Ishikawa (cell line): ENCODE measurements around the gene RNU6-9.

Experiments used
- CEBPB ChIP-seq: IDR thresholded peaks from 2 replicates; pipeline ENCODE4 v1.6.1; 2012
- CREB1 ChIP-seq: IDR thresholded peaks from 2 replicates; pipeline ENCODE4 v1.6.1; 2012; ENCODE audit warnings: low read depth
- EGR1 ChIP-seq: IDR thresholded peaks from 2 replicates; pipeline ENCODE4 v1.6.1; 2012
- EP300 ChIP-seq: IDR thresholded peaks from 2 replicates; pipeline ENCODE4 v1.6.1; 2012; ENCODE audit warnings: borderline replicate concordance
- FOXM1 ChIP-seq: IDR thresholded peaks from 2 replicates; pipeline ENCODE4 v1.6.1; 2012; ENCODE audit warnings: low read depth, borderline replicate concordance
- NFIC ChIP-seq: IDR thresholded peaks from 2 replicates; pipeline ENCODE4 v1.6.1; 2012
- RAD21 ChIP-seq: IDR thresholded peaks from 2 replicates; pipeline ENCODE4 v1.6.1; 2012; ENCODE audit warnings: low read depth
- TAF1 ChIP-seq: IDR thresholded peaks from 2 replicates; pipeline ENCODE4 v1.6.1; 2012; ENCODE audit warnings: low read depth, mild to moderate bottlenecking
- TCF12 ChIP-seq: IDR thresholded peaks from 2 replicates; pipeline ENCODE4 v1.6.1; 2012; ENCODE audit warnings: low read depth
- TEAD4 ChIP-seq: IDR thresholded peaks from 2 replicates; pipeline ENCODE4 v1.6.1; 2012
- YY1 ChIP-seq: IDR thresholded peaks from 2 replicates; pipeline ENCODE4 v1.6.1; 2012; ENCODE audit warnings: low read depth
- ZBTB7A ChIP-seq: IDR thresholded peaks from 2 replicates; pipeline ENCODE4 v1.6.1; 2012; ENCODE audit warnings: low read depth
- TF ChIP-seq, protein P1 (sequence below): IDR thresholded peaks from 2 replicates; pipeline ENCODE4 v1.6.1; 2012
- TF ChIP-seq, protein P2 (sequence below): IDR thresholded peaks from 2 replicates; pipeline ENCODE4 v1.6.1; 2012; ENCODE audit warnings: low read depth, mild to moderate bottlenecking
- TF ChIP-seq, protein P3 (sequence below): IDR thresholded peaks from 2 replicates; pipeline ENCODE4 v1.6.1; 2012

RNU6-9 gene

DNA sequence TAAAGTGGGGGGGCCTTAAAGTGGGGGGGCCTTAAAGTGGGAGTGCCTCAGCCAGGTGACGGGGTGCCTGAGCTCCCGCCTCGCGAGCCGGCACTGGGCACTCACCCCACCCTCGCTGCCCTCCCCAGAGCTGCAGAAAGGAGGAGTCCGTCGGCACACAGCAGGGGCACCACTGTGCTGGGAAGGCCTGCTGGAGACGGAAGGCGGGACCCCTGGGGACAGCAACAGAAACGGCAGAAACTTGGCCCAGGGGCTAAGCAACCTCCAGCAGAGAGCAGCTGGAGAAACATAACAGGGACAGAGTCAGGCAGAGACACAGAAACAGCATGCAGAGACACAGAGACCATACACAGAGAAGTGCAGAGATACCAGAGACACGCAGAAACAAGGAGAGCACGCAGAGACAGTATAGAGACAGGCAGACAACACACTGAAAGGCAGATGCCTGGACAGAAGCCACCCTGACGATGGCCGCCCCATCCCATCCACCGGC is 25.9 kb upstream of the RNU6-9 start:
- TF ChIP-seq CEBPB, result no peak
- TF ChIP-seq TAF1, result no peak
- TF ChIP-seq, protein P1, sequence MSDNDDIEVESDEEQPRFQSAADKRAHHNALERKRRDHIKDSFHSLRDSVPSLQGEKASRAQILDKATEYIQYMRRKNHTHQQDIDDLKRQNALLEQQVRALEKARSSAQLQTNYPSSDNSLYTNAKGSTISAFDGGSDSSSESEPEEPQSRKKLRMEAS, result peak; percentile 32; the same call in 1 of the 2 replicates
- peak; percentile 23; the same call in 1 of the 2 replicates for TF ChIP-seq NFIC
- TF ChIP-seq TEAD4, result peak; percentile 42; the same call in 1 of the 2 replicates
- TF ChIP-seq, protein P2, sequence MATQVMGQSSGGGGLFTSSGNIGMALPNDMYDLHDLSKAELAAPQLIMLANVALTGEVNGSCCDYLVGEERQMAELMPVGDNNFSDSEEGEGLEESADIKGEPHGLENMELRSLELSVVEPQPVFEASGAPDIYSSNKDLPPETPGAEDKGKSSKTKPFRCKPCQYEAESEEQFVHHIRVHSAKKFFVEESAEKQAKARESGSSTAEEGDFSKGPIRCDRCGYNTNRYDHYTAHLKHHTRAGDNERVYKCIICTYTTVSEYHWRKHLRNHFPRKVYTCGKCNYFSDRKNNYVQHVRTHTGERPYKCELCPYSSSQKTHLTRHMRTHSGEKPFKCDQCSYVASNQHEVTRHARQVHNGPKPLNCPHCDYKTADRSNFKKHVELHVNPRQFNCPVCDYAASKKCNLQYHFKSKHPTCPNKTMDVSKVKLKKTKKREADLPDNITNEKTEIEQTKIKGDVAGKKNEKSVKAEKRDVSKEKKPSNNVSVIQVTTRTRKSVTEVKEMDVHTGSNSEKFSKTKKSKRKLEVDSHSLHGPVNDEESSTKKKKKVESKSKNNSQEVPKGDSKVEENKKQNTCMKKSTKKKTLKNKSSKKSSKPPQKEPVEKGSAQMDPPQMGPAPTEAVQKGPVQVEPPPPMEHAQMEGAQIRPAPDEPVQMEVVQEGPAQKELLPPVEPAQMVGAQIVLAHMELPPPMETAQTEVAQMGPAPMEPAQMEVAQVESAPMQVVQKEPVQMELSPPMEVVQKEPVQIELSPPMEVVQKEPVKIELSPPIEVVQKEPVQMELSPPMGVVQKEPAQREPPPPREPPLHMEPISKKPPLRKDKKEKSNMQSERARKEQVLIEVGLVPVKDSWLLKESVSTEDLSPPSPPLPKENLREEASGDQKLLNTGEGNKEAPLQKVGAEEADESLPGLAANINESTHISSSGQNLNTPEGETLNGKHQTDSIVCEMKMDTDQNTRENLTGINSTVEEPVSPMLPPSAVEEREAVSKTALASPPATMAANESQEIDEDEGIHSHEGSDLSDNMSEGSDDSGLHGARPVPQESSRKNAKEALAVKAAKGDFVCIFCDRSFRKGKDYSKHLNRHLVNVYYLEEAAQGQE, result no peak
- TF ChIP-seq ZBTB7A, result no peak
- 0 out of 2 replicates have a peak, but pooled peaks have one; percentile 22 for TF ChIP-seq TCF12
- no peak for TF ChIP-seq EGR1
- peak; percentile 32; the same call in 1 of the 2 replicates for TF ChIP-seq EP300
- TF ChIP-seq, protein P3, sequence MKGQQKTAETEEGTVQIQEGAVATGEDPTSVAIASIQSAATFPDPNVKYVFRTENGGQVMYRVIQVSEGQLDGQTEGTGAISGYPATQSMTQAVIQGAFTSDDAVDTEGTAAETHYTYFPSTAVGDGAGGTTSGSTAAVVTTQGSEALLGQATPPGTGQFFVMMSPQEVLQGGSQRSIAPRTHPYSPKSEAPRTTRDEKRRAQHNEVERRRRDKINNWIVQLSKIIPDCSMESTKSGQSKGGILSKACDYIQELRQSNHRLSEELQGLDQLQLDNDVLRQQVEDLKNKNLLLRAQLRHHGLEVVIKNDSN, result no peak
- TF ChIP-seq FOXM1, result no peak
- TF ChIP-seq RAD21, result 0 out of 2 replicates have a peak, but pooled peaks have one; percentile 2

DNA sequence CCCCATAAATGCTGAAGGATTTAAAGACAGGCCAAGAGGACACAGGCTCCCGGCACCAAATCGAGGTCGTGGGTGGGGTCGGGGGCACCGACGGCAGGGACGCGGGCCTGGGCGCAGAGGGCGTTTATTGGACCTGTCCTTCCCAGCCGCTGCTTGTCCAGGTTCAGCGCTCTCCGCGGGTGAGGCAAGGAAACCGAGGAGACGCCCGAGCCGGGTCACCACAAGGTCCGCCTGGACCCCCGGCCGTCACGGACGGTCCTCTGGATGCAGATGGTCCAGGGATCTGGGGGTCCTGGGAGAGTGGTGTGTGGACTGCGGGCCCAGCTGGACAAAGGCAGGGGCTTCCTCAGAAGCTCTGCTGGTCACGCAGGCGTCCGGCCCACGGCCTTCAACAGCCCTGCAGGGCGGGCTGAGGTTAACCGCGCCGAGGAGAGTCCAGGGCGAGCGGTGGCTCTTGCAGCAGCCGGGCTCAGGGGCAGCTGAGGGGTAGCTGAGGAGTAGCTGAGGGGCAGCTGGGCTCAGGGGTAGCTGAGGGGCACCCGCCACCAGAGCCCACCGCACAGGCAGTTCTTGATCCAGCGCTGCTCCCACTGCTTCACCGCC is 25.3 kb upstream of the RNU6-9 start:
- TF ChIP-seq, protein P1, result no peak

DNA sequence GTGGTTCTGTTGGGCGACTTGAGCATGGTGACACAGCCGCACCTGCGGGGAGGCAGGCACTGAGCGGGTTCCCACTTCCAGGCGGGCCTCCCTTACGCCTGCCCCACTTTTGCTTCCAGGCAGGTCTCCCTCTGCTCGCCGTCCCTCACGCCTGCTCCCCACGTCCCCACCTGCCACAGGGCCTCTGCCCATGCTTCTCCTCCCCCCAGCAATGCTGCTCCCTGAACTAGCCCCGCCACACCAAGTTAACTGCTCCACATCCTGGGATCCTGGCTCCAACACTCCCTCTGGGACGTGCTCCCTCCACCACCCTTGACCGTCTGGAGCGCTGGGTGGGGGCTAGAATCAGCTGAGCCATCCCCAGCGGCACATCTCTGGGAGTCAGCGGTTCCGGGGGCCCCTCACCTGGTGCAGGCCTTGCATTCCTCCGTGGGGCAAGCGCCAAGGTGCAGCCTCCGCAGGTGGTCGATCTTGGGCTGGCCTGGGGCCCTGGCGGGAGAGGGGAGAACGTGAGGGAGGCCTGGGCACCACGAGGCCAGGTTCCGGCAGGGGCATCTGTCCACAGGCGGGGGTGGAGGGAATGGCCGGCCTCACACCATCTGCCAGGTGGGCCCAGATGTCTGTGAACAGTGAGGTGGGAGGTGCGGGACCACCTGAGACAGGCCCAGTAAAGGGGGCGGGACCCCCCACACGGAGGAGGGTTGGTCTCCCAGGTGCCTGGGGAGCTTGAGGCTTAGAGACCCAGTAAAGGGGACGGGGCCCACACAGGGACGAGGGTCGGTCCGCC is 24.6 kb upstream of the RNU6-9 start:
- no peak for TF ChIP-seq CREB1
- TF ChIP-seq, protein P1, result no peak
- TF ChIP-seq TAF1, result no peak
- no peak for TF ChIP-seq EGR1
- no peak for TF ChIP-seq EP300
- no peak for TF ChIP-seq NFIC
- TF ChIP-seq TEAD4, result no peak
- no peak for TF ChIP-seq CEBPB
- TF ChIP-seq ZBTB7A, result no peak
- no peak for TF ChIP-seq FOXM1
- no peak for TF ChIP-seq RAD21
- TF ChIP-seq, protein P2, result no peak
- TF ChIP-seq YY1, result no peak
- TF ChIP-seq, protein P3, result no peak

DNA sequence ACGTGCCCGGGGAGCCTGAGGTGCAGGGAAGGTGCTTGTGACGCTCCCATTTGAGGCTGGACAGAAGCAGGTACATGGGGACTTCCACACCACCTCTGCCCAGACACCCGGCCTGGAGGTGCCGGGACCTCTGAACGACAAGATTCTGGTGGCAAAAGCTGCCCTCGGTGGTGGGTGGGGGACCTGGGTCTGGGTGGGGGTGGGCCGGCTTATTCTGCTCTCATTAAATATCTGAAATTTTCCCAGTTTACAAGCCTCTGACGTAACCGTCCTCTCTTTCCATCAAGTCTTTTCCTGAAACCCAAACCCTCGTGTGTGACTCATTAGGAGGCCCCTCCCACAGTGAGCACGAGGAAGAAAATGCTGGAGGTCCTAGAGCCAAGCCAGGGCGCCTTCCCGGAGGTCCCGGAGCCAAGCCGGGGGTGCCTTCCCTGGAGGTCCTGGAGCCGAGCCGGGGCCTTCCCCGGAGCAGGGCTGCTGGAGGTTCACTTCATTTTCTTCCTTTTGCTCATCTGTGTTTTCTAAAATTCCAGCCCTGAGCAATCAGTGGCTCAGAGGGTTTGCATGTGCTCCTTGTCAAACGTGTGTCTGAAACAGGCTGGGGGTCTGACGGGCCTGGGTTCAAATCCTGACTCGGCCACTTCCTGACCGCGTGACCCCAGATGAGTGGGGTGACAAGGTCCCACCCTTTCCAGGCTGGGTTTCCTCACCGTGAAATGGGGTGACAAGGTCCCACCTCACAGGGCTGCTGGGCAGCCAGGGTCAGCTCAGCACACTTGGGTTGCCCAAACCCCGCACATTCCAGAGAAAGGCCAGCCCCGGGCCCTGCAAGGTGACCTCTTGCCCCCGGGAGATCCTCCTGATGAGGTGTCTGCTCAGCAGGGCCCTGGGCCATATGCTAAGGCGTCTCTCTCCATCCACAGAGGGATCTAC is 23.8 kb upstream of the RNU6-9 start:
- TF ChIP-seq, protein P1, result peak; percentile 69
- TF ChIP-seq CEBPB (0 out of 2 replicates have a peak, but pooled peaks have one; percentile 8), CREB1 (0 out of 2 replicates have a peak, but pooled peaks have one; percentile 15), ZBTB7A (no peak)
- TF ChIP-seq, protein P3, result no peak
